Stimulated activated CD4-positive, alpha-beta T cell treated with anti-CD3 and anti-CD28 coated beads, Interleukin-15, amount 100 ng/mL, for 1 hour (primary cell): ENCODE data around the gene ERICH6B.

Experiments used
- DNase-seq, 2 donors: peaks; one replicate each; pipeline ENCODE4 v3.0.0-alpha.2; 2020; ENCODE audit warnings: low read depth in 1 of 2, low spot score in 1 of 2

The ERICH6B gene

GRCh38 chr13:45602183-45603170 lies 13.1 kb downstream of the ERICH6B start:
- no peak for DNase-seq

DNA sequence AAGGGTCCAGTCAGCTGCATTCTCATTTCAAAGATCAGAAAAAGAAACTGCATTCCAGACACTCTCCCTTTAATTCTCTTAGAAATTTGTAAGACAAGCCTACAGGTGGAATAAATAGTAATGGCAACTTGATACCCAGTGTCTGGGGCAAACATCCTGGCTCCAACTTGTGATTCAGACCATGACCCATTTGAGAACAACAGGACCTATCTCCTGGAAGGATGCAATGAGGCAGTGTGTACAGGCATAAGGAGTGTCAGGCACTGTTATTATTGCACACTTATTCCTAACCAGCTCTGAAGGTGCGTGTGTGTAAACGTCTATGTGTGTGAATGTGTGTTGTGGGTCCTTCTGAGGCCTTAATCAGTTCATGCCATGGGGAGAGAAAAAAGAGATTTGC lies 13.9 kb downstream of the ERICH6B start:
- no peak for DNase-seq

GRCh38 chr13:45598597-45598996 lies 16.9 kb downstream of the ERICH6B start:
- DNase-seq = no peak

GRCh38 chr13:45596800-45597475 lies 18.6 kb downstream of the ERICH6B start:
- no peak for DNase-seq

DNA sequence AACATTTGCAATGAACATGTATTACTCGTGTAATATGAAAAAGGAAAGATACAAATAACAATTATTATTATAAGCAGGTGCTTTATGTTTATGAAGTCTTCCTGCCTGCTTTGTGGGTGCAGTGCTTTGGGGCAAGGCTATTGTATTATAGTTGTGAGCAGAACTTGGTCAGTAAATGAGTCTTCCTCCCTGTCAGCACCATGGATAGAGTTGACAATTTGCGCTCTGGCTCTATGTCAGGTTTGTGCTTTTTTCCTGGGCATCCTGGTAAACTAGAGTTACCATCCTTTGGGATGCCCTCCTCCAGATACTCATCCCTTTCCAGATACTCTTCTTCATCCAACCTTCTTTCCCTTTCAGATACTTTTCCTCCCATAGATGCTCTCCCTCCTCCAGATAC lies 19.6 kb downstream of the ERICH6B start:
- DNase-seq = no peak

- no peak for DNase-seq
Observed at GRCh38 chr13:45594764-45595163, 20.8 kb downstream of the ERICH6B start.

DNA sequence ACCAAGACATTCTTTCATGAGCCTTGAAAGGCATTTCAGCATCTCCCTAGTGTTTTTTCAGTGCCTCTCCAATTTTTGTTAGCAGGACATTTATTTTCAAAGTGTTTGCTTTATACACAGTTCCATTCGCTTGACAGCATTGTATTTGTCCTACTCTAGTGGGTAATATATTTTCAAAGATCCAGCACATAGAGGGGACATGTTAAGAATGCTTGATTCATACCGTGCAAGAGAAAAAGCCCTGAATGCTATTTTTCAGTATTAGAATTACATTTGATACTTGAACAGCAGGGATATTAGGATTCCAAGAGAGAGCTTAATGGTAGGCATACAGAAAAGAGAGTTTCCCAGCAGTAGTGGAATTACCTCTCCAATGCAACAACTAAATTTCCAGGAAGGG lies 21.3 kb downstream of the ERICH6B start:
- DNase-seq = no peak

DNA sequence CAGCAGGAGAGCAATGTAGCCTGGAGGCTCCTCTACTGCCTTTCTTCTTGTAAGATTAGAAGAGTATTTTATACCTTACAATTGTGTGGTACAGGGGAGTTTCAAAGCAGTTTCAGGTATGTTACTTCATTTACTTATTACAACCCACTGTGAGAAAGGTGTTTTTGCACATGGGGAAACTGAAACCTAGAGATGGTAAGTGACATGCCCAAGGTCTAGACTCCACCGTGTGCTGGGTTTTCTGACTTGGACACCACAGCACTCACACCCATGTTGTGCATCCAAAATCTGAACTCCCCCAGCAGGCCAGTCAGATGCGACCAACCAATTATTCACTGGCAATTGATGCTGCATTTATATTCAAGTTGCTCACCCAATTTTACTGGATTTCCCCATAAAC lies 22.8 kb downstream of the ERICH6B start:
- no peak for DNase-seq

DNA sequence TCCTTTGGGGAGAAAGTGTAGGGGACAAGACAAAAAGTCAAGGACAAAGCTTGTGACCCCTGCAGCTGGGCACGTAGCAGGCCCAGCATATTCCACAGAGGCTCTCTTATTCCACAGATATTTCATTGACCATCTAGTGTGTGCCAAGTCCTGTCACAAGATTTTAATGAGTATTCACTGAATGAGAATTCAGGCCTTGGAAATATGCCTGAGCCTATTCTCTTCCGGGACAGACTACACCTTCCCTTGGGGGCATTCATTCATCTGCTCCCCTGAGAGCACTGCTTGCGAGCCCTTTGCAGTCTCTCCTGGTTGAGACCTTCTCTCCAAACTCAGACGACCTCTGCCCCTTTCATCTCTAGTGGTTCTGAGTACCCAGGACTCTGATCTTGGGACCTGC lies 25.5 kb downstream of the ERICH6B start:
- no peak for DNase-seq

GRCh38 chr13:45587897-45588296 lies 27.6 kb downstream of the ERICH6B start:
- no peak for DNase-seq

- no peak for DNase-seq
Observed at GRCh38 chr13:45584816-45585215, 30.7 kb downstream of the ERICH6B start.

DNA sequence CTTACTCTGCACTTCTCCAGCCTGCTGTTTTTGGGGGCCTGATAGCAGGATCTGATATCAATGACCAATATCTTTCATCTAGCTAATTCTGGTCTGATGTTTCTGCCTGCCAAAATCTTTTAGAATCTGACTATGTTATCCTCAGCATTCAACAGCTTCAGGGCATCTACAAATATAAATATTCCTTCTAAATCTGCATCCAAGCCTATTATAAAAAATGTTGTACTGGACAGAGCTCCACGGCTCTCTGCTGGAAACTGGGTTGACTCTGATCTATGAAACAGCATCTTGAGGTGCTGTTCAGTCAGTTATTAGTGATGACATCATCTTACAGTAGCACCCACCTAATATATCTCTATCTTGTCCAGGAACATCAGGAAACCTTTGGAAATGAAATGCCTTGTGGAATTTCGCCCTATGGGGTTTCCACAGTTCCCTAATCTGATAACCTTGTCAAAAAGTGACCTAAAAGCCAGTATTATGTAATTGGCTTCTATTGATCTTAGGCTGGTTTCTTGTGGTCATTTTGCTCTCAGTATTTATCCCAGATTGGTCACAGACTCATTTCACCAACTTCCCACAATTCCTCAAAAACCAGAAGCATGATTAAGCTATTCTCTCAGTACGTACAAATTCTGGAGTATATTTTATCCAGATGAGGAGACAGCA lies 33.0 kb downstream of the ERICH6B start:
- DNase-seq = no peak

DNA sequence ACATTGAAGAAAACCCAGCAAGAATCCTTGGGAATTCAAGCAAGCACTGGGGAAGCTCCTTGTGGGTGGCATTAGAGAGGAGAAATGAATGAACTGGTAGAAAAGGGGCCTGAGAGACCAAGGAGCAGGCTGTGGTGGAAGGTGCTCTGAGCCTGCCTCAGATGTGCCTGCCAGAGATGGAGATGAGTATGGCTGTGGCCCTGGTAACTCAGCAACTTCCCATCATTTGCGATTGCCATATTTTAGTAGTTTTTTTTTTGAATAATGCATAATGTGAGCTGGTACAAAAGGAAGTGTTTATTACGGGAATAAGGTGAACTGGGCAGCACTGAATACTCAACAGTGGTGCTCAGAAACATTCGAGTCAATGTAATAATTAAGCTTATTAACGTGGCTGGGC lies 39.1 kb downstream of the ERICH6B start:
- no peak for DNase-seq

DNA sequence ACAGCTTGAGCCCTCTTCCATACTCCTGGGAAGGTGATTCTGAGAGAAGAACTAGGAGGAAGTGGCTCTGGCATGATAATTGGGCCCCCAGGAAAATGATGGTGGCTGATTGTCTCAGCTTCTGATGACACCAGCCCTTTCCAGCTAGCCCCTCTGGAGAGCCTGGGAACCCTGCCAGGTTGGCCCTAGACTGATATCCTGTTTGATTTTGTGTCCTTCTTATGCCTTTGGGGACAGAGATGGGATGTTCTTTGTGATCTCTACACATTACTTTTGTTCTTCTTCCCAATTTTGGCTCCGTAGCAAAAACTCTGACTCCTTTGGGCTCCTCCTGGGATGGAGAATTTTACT lies 39.7 kb downstream of the ERICH6B start:
- no peak for DNase-seq

- no peak for DNase-seq
Observed at GRCh38 chr13:45575146-45575829, 40.3 kb downstream of the ERICH6B start.

GRCh38 chr13:45565331-45565730 lies 50.2 kb downstream of the ERICH6B start:
- DNase-seq = no peak

- no peak for DNase-seq
Observed at GRCh38 chr13:45564133-45564776, 51.3 kb downstream of the ERICH6B start.

DNA sequence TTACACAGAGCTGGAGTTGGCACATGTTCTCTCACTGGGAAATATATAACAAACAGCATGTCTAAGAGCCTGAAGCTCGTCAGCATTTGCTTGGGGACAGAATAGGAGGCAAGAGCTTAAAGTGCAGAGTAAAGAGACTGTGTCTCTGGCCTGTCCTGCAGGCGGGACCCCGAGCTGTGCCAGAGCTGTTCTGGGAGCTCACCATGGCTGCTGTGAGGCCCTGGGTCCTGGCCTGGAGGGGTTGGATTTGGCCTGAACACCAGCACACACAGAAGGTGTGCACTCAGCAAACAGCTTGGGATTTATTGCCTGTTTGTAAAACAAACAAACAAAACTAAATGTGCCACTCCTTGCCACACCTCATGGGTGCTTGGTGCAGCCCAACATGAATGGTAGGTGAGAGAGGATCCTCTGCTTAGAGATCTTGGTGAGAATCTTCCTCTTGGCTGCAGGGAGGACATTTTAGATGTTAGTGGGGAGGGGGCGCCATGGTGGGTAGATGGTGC lies 60.9 kb downstream of the ERICH6B start:
- no peak for DNase-seq

GRCh38 chr13:45548281-45548680 lies 67.3 kb downstream of the ERICH6B start:
- DNase-seq = no peak

GRCh38 chr13:45546410-45546765 lies 69.2 kb downstream of the ERICH6B start:
- DNase-seq = no peak
